Tibial nerve (tissue), 4 donors: ENCODE data around the gene HDGF. TPM values are rescaled to one million over a fixed set of nuclear protein-coding genes. Genes with fewer than 3 reads are reported as not detected.
A peak's percentile ranks its signal among the peaks of the same experiment; 100 is the strongest.

Source experiments
- DNase-seq, 2 donors: peaks; one replicate each; pipeline ENCODE4 v3.0.0-alpha.2; 2019; ENCODE audit warnings: low spot score in 2 of 2
- H3K27ac ChIP-seq, 4 donors: fragments of 200-600 bp; sonication (generic) in 3 of 4; one replicate each; pipeline ENCODE4 v1.5.1; 2017 to 2019; ENCODE audit warnings: mild to moderate bottlenecking in 1 of 4
- H3K27me3 ChIP-seq, 2 donors: fragments of 200-600 bp; sonication (generic) in 1 of 2; one replicate each; pipeline versions ENCODE4 v1.5.1 to v1.6.0; 2017 to 2019
- H3K36me3 ChIP-seq, 3 donors: fragments of 200-600 bp; sonication (generic); one replicate each; pipeline ENCODE4 v1.5.1; 2018 to 2019
- H3K4me1 ChIP-seq, 4 donors: fragments of 200-600 bp; sonication (generic) in 3 of 4; one replicate each; pipeline ENCODE4 v1.5.1; 2017 to 2019
- H3K4me3 ChIP-seq, 4 donors: fragments of 200-600 bp; sonication (generic) in 3 of 4; one replicate each; pipeline ENCODE4 v1.5.1; 2017 to 2019; ENCODE audit warnings: mild to moderate bottlenecking in 1 of 4, moderate library complexity in 1 of 4
- H3K9me3 ChIP-seq, 4 donors: fragments of 200-600 bp; sonication (generic) in 3 of 4; one replicate each; pipeline ENCODE4 v1.5.1; 2017 to 2019
- CTCF ChIP-seq, 5 experiments: fragments of 200-600 bp in 3 of 5; fragments of 450-650 bp in 2 of 5; sonication (generic) in 3 of 5; IDR thresholded peaks; one replicate each; pipeline ENCODE4 v1.5.1; 2016 to 2019; ENCODE audit warnings: antibody characterized with exemption in 5 of 5, mild to moderate bottlenecking in 3 of 5, moderate library complexity in 2 of 5
- EP300 ChIP-seq, 2 donors: sonication (generic); formaldehyde crosslinking; IDR thresholded peaks; one replicate each; pipeline ENCODE4 v1.6.1; 2017; ENCODE audit warnings: antibody characterized with exemption in 2 of 2, mild to moderate bottlenecking in 1 of 2
- POLR2A ChIP-seq, 2 donors: fragments of 450-650 bp; IDR thresholded peaks; one replicate each; pipeline ENCODE4 v1.6.1; 2017; ENCODE audit warnings: antibody characterized with exemption in 2 of 2, mild to moderate bottlenecking in 2 of 2, moderate library complexity in 2 of 2
- WGBS, 2 donors: methylation state at CpG; one replicate each; pipeline ENCODE4 v1.1.5; 2018; 5-methylcytosine and 5-hydroxymethylcytosine counted together
- total RNA-seq, 4 donors: library from RNA; depleted of rRNA; stranded (reverse); fragments of >200 nt; gene quantifications; one replicate each; pipeline ENCODE4 v1.1.0, GENCODE V29; 2016

Gene HDGF
- total RNA-seq, 4 donors from 2014 or later, result 120 to 177 (median 157) TPM

DNA sequence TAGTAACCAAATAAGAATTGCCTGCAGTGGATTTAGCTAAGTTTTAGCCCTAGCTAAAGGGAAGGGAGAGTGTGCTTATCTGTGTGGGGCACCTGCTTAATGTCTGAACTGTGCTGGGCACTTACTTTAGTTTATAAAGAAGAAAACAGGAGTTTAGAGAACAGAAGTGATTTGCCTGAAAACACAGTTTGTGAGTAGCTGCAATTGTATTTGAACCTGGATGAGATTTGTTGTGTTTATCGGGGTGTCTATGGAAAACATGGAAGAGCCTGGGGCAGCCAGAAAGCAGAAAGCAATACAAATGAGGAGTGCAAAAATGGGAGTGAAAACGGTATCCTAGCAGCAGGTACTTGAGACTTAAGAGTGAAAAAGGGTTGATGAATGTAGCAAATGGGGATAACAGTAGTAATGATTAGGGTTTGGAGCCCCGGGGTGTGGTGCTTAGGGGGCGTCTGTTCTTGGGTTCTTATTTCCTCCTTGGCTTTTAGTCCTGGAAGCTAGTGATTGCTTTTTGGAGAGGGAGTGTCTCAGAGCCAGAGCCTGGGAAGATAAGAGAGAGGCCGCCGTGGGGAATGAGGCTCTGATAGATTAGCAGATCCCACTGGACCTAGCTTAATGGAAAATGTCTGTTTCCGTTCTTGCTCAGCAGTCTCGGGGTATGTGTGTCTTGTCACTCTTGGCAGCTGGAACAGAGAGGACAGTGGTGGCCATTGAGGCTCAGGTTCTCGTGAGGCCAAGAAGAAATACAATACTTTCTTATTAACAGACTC, 21.4 kb upstream of the HDGF start:
- Histone ChIP-seq H3K9me3 (no peaks in the 10 kb centered on the region), H3K4me3 (no peak overlapping the region), H3K27ac (peak overlapping the region in 1 of 4 donors; percentile 22), H3K4me1 (peaks cover 0 to 78% (median 39%) of the 10 kb centered on the region in 4 donors), H3K36me3 (peaks cover 0 to 10% (median 0%) of the 10 kb centered on the region in 3 donors), H3K27me3 (no peaks in the 10 kb centered on the region)
- WGBS, 2 donors, result 38 to 44% methylated on average over 9 of the region's 9 CpGs
- TF ChIP-seq EP300 (IDR thresholded peaks at IDR 0.05) (no peak), CTCF (IDR thresholded peaks at IDR 0.05) (no peak), POLR2A (IDR thresholded peaks at IDR 0.05) (no peak)
- no peak for DNase-seq

- Histone ChIP-seq H3K9me3 (no peaks in the 10 kb centered on the region), H3K27me3 (no peaks in the 10 kb centered on the region), H3K36me3 (peaks cover 0 to 10% (median 0%) of the 10 kb centered on the region in 3 donors), H3K4me3 (no peak overlapping the region), H3K4me1 (peaks cover 0 to 72% (median 37%) of the 10 kb centered on the region in 4 donors), H3K27ac (no peak overlapping the region)
- TF ChIP-seq CTCF (IDR thresholded peaks at IDR 0.05) (peak in 1 of 5 experiments; percentile 11), POLR2A (IDR thresholded peaks at IDR 0.05) (no peak)
- WGBS, 2 donors, result 64 to 69% methylated on average over 3 of the region's 3 CpGs
- DNase-seq, result no peak
These were observed 20.7 kb upstream of the HDGF start for GRCh38 chr1:156772222-156772621.

GRCh38 chr1:156768610-156769295, 17.3 kb upstream of the HDGF start:
- no peak for TF ChIP-seq POLR2A (IDR thresholded peaks at IDR 0.05)
- TF ChIP-seq CTCF (IDR thresholded peaks at IDR 0.05), result no peak
- no peak for TF ChIP-seq EP300 (IDR thresholded peaks at IDR 0.05)
- H3K27me3 ChIP-seq, result no peaks in the 10 kb centered on the region
- DNase-seq, result no peak
- 21 to 28% methylated on average over 8 of the region's 8 CpGs for WGBS, 2 donors
- H3K36me3 ChIP-seq, result peaks cover 0 to 10% (median 0%) of the 10 kb centered on the region in 3 donors
- H3K4me1 ChIP-seq, result peaks cover 0 to 70% (median 44%) of the 10 kb centered on the region in 4 donors
- H3K4me3 ChIP-seq, result peak overlapping the region; percentile 73 to 99 (median 90)
- peak overlapping the region in 2 of 4 donors; percentile 91 to 97 for H3K27ac ChIP-seq
- H3K9me3 ChIP-seq, result no peaks in the 10 kb centered on the region

DNA sequence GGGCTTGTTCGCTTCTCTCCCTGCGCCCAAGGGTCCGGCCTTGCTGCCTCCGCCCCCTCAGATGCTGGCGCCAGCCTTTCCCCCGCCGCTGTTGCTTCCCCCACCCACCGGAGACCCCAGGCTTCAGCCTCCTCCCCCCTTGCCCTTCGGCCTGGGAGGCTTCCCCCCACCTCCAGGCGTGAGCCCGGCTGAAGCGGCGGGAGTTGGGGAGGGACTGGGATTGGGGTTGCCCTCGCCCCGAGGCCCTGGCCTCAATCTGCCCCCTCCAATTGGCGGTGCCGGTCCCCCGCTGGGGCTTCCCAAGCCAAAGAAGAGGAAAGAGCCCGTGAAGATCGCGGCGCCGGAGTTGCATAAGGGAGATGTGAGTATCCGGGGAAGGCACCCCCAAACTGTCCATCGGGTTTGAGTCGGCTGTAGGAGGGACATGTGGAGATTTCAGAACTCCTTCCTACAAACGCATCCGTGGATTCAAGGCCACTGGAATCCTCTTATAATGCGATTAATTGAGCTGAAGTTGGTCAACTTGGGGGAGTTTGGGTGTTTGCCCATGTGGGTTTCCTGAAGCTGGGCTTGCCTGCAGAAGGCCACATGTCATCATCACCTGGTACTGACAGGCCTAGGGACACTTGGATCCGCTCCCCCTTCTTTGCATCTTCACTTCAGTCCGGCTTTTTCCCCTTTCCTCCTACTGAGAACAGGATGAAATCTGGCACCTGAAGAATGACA, 16.6 kb upstream of the HDGF start:
- no peak for DNase-seq
- TF ChIP-seq POLR2A (IDR thresholded peaks at IDR 0.05), result no peak
- 0 to 1% methylated on average over 23 to 27 of the region's 31 CpGs for WGBS, 2 donors
- H3K9me3 ChIP-seq, result no peaks in the 10 kb centered on the region
- H3K4me3 ChIP-seq, result peak overlapping the region; percentile 73 to 99 (median 90)
- H3K4me1 ChIP-seq, result peaks cover 0 to 63% (median 39%) of the 10 kb centered on the region in 4 donors
- no peaks in the 10 kb centered on the region for H3K27me3 ChIP-seq
- H3K27ac ChIP-seq, result peak overlapping the region; percentile 87 to 97 (median 94)
- H3K36me3 ChIP-seq, result peaks cover 0 to 10% (median 0%) of the 10 kb centered on the region in 3 donors

DNA sequence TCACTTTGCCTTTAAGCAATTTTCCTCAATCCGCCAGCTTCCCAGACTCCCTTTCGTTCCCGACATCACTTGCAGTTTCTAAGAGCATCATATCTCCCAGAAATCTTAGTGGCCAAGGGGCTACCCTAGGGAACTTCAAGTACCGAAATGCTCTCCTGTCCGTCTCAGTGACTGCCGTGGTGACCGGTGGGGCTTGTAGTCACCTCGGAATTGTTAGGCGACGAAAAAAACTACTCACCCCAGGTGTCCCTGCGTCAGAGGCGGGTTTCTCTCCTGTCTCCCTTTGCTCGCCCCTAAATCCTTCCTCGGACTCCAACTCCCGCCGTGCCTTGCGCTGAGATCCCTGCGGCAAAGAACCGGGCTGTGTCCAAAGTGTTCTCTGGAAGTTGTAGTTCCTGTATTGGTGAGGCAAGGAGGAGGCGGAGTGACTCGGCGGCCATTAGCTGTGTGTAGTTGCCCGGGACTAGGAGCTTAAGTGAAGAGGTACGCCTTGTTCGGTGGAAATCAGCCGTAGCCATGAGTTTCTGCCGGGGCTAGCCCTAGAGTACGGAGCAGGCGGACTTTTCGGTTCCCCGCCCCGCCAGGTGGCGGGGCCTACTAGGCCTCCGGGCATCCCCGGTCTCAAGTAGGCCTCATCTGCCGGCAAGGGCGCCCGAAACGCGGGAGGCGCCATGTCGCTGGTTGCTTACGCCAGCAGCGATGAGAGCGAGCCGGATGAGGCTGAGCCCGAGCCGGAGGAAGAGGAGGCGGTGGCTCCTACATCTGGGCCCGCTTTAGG, 15.8 kb upstream of the HDGF start, which contains the start of gene PRCC:
Gene PRCC, plus strand, starts transcription at position 435 of the 778 bp plus-strand sequence. Its CDS starts 237 bp downstream, at position 672.
- TF ChIP-seq EP300 (IDR thresholded peaks at IDR 0.05) (peak; percentile 90 to 94), CTCF (IDR thresholded peaks at IDR 0.05) (peak in 1 of 5 experiments; percentile 48), POLR2A (IDR thresholded peaks at IDR 0.05) (peak; percentile 12 to 53)
- peak within 1 kb of the TSS; percentile 87 to 97 (median 94) for H3K27ac ChIP-seq
- H3K9me3 ChIP-seq, result no peaks in the 10 kb centered on the region
- H3K36me3 ChIP-seq, result peaks cover 0 to 10% (median 0%) of the 10 kb centered on the region in 3 donors
- peak within 1 kb of the TSS; percentile 73 to 99 (median 90) for H3K4me3 ChIP-seq
- H3K4me1 ChIP-seq, result peaks cover 0 to 55% (median 31%) of the 10 kb centered on the region in 4 donors
- 0 to 1% methylated on average over 48 to 50 of the region's 50 CpGs for WGBS, 2 donors
- H3K27me3 ChIP-seq, result no peaks in the 10 kb centered on the region
- peak; percentile 92 to 97 for DNase-seq
